HepG2 (cell line): ENCODE measurements around the gene DUS1L. TPM values are rescaled to one million over a fixed set of nuclear protein-coding genes. Genes with fewer than 3 reads are reported as not detected.

ENCODE experiments used
- AGO1 ChIP-seq: fragments of 200-400 bp; formaldehyde crosslinking; IDR thresholded peaks from 2 replicates; pipeline ENCODE4 v1.6.1; 2017; ENCODE audit warnings: mild to moderate bottlenecking, low read depth, low read length, moderate library complexity; ENCODE audit not compliant: poor library complexity, severe bottlenecking
- AGO2 ChIP-seq: fragments of 200-400 bp; formaldehyde crosslinking; optimal IDR thresholded peaks from 2 replicates; pipeline ENCODE3; 2017; ENCODE audit warnings: mild to moderate bottlenecking, low read depth, low read length, moderate library complexity
- BORCS8-MEF2B ChIP-seq: sonication (generic); formaldehyde crosslinking; IDR thresholded peaks from 2 replicates; pipeline ENCODE4 v1.8.0; 2022; ENCODE audit warnings: mild to moderate bottlenecking, missing genetic modification reagents
- IKZF1 ChIP-seq: fragments of 450-650 bp; IDR thresholded peaks from 2 replicates; pipeline ENCODE4 v1.7.1; 2016
- MED13 ChIP-seq: sonication (generic); formaldehyde crosslinking; IDR thresholded peaks from 2 replicates; pipeline ENCODE4 v1.5.0; 2020; ENCODE audit warnings: missing genetic modification reagents
- NFE2L1 ChIP-seq: sonication (generic); formaldehyde crosslinking; IDR thresholded peaks from 2 replicates; pipeline ENCODE4 v1.4.0; 2020; ENCODE audit warnings: missing genetic modification reagents, mild to moderate bottlenecking, borderline replicate concordance
- PCBP1 ChIP-seq: fragments of 200-400 bp; formaldehyde crosslinking; IDR thresholded peaks from 2 replicates; pipeline ENCODE4 v1.6.1; 2017; ENCODE audit warnings: mild to moderate bottlenecking, low read depth, low read length, borderline replicate concordance
- PITX1 ChIP-seq: sonication (generic); formaldehyde crosslinking; IDR thresholded peaks from 2 replicates; pipeline ENCODE4 v1.5.1; 2020; ENCODE audit warnings: mild to moderate bottlenecking, missing genetic modification reagents
- POLR2G ChIP-seq: fragments of 200-400 bp; formaldehyde crosslinking; IDR thresholded peaks from 2 replicates; pipeline ENCODE4 v1.6.1; 2018; ENCODE audit warnings: mild to moderate bottlenecking, low read depth, low read length, moderate library complexity
- SIN3B ChIP-seq: fragments of 150-350 bp; IDR thresholded peaks from 2 replicates; pipeline ENCODE4 v1.6.1; 2014; ENCODE audit warnings: low read length
- SP2 ChIP-seq: sonication (generic); formaldehyde crosslinking; IDR thresholded peaks from 2 replicates; pipeline ENCODE4 v1.5.1; 2020; ENCODE audit warnings: mild to moderate bottlenecking, missing genetic modification reagents
- SUZ12 ChIP-seq: fragments of 150-350 bp; IDR thresholded peaks from 2 replicates; pipeline ENCODE4 v1.6.1; 2014; ENCODE audit warnings: low read depth, low read length
- ZBTB43 ChIP-seq: sonication (generic); formaldehyde crosslinking; conservative IDR thresholded peaks from 2 replicates; pipeline ENCODE4 v1.4.0; 2020; ENCODE audit warnings: missing genetic modification reagents
- ZNF558 ChIP-seq: sonication (generic); formaldehyde crosslinking; IDR thresholded peaks from 2 replicates; pipeline ENCODE4 v1.9.0; 2022; ENCODE audit warnings: mild to moderate bottlenecking, missing genetic modification reagents, borderline replicate concordance
- ZNF572 ChIP-seq: sonication (generic); formaldehyde crosslinking; IDR thresholded peaks from 2 replicates; pipeline ENCODE4 v1.5.1; 2020; ENCODE audit warnings: mild to moderate bottlenecking, missing genetic modification reagents
- ZNF589 ChIP-seq: sonication (generic); formaldehyde crosslinking; conservative IDR thresholded peaks from 2 replicates; pipeline ENCODE4 v1.8.0; 2022; ENCODE audit warnings: mild to moderate bottlenecking, moderate library complexity, missing genetic modification reagents
- ZUFSP ChIP-seq: sonication (generic); formaldehyde crosslinking; IDR thresholded peaks from 2 replicates; pipeline ENCODE4 v1.9.0; 2021; ENCODE audit warnings: missing genetic modification reagents, mild to moderate bottlenecking, borderline replicate concordance
- polyA plus RNA-seq, 8 experiments: library from polyadenylated mRNA; depleted of rRNA in 3 of 8; stranded (reverse) in 7 of 8; unstranded in 1 of 8; fragments of >200 nt; fragmentation: Illumina TruSeq in 4 of 8; extraction: Trizol in 4 of 8; gene quantifications; 2 replicates each; pipeline versions ENCODE4 v1.2.1 to v1.2.3, GENCODE V29; 2011 to 2016; ENCODE audit warnings: low read depth in 4 of 8, missing spikeins in 1 of 8, mixed read lengths in 1 of 8; ENCODE audit not compliant: insufficient read depth in 1 of 8
- total RNA-seq, 5 experiments: library from RNA; depleted of rRNA; stranded (reverse); fragments of >200 nt; fragmentation: Illumina TruSeq; extraction: Trizol; gene quantifications; 2 replicates each; pipeline ENCODE4 v1.2.3, GENCODE V29; 2016; ENCODE audit warnings: low read depth in 1 of 5
- TF ChIP-seq, protein P1 (sequence below), 2 experiments: sonication (generic) in 1 of 2; formaldehyde crosslinking in 1 of 2; IDR thresholded peaks; 2 replicates each; pipeline versions ENCODE4 v1.5.1 to v1.6.1; 2011 to 2020; ENCODE audit warnings: borderline replicate concordance in 1 of 2, low read depth in 1 of 2, low read length in 1 of 2, mild to moderate bottlenecking in 1 of 2, missing genetic modification reagents in 1 of 2, moderate library complexity in 1 of 2
- TF ChIP-seq, protein P2 (sequence below): sonication (generic); formaldehyde crosslinking; IDR thresholded peaks from 2 replicates; pipeline ENCODE4 v1.4.0; 2020; ENCODE audit warnings: missing genetic modification reagents
- TF ChIP-seq, protein P3 (sequence below): sonication (generic); formaldehyde crosslinking; IDR thresholded peaks from 2 replicates; pipeline ENCODE4 v1.8.0; 2022; ENCODE audit warnings: low read depth, missing genetic modification reagents

The DUS1L gene
- total and polyA plus RNA-seq, 2 of the 13 experiments (the other 11 are each of a cell fraction or from before 2014, with no cell fraction given), result 81.0 to 109 TPM

DNA sequence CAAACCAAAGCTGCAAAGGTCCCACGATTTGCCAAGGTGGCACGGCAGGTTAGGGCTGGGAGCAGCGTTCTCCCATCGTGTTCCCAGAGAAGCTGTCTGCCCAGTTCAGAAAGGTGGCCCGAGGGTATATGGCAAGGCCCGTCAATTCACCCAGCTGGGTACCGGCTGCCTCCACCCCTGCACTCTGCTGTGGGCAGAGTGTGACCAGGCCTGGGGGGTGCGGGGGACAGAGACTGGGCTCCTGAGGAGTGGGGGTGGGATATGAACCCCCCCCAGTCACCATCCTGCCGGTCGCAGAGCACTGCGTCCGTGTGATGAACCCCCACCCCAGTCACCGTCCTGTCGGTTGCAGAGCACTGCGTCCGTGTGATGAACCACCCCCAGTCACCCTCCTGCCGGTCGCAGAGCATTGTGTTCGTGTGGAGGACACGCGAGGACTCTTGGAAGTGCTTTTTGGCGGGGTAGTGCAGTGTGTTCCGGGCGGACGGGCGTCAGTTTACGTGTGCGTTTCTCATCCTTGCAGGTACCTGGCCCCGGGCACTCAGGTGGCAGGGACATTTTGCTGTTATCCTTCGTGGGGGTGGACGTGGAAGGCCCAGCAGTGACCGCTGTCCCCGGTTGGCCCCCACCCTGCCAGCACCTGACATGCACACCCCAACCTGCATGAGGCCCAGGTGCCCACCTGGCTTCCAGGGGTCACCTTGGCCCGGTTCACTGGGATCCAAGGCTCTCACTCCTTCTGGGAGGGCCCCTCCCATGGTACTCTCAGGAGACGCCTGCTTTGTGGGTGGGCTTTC lies 35.1 kb upstream of the DUS1L start (continued):
- 0 out of 2 replicates have a peak, but pooled peaks have one; percentile 28 for TF ChIP-seq ZNF589 (CRISPR knock-in tag)
- TF ChIP-seq MED13 (CRISPR knock-in tag), result no peak
- TF ChIP-seq AGO2, result peak; percentile 96
- TF ChIP-seq, protein P1, sequence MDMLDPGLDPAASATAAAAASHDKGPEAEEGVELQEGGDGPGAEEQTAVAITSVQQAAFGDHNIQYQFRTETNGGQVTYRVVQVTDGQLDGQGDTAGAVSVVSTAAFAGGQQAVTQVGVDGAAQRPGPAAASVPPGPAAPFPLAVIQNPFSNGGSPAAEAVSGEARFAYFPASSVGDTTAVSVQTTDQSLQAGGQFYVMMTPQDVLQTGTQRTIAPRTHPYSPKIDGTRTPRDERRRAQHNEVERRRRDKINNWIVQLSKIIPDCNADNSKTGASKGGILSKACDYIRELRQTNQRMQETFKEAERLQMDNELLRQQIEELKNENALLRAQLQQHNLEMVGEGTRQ (IDR thresholded peaks at IDR 0.05; ENCODE audit: low read depth, low read length), result no peak
- TF ChIP-seq, protein P1 (CRISPR knock-in tag; IDR thresholded peaks at IDR 0.05; ENCODE audit: borderline replicate concordance), result no peak
- TF ChIP-seq AGO1, result peak; percentile 75
- no peak for TF ChIP-seq SIN3B
- TF ChIP-seq PCBP1, result 0 out of 2 replicates have a peak, but pooled peaks have one; percentile 41
- TF ChIP-seq, protein P2, sequence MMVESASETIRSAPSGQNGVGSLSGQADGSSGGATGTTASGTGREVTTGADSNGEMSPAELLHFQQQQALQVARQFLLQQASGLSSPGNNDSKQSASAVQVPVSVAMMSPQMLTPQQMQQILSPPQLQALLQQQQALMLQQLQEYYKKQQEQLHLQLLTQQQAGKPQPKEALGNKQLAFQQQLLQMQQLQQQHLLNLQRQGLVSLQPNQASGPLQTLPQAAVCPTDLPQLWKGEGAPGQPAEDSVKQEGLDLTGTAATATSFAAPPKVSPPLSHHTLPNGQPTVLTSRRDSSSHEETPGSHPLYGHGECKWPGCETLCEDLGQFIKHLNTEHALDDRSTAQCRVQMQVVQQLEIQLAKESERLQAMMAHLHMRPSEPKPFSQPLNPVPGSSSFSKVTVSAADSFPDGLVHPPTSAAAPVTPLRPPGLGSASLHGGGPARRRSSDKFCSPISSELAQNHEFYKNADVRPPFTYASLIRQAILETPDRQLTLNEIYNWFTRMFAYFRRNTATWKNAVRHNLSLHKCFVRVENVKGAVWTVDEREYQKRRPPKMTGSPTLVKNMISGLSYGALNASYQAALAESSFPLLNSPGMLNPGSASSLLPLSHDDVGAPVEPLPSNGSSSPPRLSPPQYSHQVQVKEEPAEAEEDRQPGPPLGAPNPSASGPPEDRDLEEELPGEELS (CRISPR knock-in tag), result no peak
- no peak for TF ChIP-seq ZBTB43 (CRISPR knock-in tag)
- TF ChIP-seq SP2, result no peak
- peak; percentile 48; the same call in 1 of the 2 replicates for TF ChIP-seq POLR2G
- TF ChIP-seq NFE2L1 (CRISPR knock-in tag), result 0 out of 2 replicates have a peak, but pooled peaks have one; percentile 56
- TF ChIP-seq ZNF572, result no peak
- no peak for TF ChIP-seq IKZF1
- TF ChIP-seq PITX1 (CRISPR knock-in tag), result peak; percentile 18; the same call in 1 of the 2 replicates
- TF ChIP-seq ZUFSP (CRISPR knock-in tag), result no peak
- no peak for TF ChIP-seq BORCS8-MEF2B (CRISPR knock-in tag)
- no peak for TF ChIP-seq ZNF558 (CRISPR knock-in tag)
- TF ChIP-seq SUZ12, result no peak
- TF ChIP-seq, protein P3, sequence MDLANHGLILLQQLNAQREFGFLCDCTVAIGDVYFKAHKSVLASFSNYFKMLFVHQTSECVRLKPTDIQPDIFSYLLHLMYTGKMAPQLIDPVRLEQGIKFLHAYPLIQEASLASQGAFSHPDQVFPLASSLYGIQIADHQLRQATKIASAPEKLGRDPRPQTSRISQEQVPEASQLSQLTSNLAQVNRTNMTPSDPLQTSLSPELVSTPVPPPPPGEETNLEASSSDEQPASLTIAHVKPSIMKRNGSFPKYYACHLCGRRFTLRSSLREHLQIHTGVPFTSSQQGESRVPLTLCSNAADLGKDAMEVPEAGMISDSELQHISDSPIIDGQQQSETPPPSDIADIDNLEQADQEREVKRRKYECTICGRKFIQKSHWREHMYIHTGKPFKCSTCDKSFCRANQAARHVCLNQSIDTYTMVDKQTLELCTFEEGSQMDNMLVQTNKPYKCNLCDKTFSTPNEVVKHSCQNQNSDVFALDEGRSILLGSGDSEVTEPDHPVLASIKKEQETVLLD (CRISPR knock-in tag), result 0 out of 2 replicates have a peak, but pooled peaks have one; percentile 23
